A549 (cell line): ENCODE measurements around the gene RAB4B. TPM values are rescaled to one million over a fixed set of nuclear protein-coding genes. Genes with fewer than 3 reads are reported as not detected.
A peak's percentile ranks its signal among the peaks of the same experiment; 100 is the strongest.

ENCODE experiments used
- CBX2 ChIP-seq: fragments of 200-600 bp; sonication (generic); IDR thresholded peaks from 2 replicates; pipeline ENCODE4 v1.6.1; 2016; ENCODE audit warnings: low read depth, mild to moderate bottlenecking, borderline replicate concordance
- CBX8 ChIP-seq: fragments of 200-600 bp; sonication (generic); IDR thresholded peaks from 2 replicates; pipeline ENCODE4 v1.6.1; 2016
- EHMT2 ChIP-seq: fragments of 200-600 bp; sonication (generic); IDR thresholded peaks from 2 replicates; pipeline ENCODE4 v1.6.1; 2016; ENCODE audit warnings: antibody characterized with exemption, low read depth, mild to moderate bottlenecking, moderate library complexity
- ELK1 ChIP-seq: fragments of 150-350 bp; IDR thresholded peaks from 2 replicates; pipeline ENCODE4 v1.6.1; 2014; ENCODE audit warnings: low read depth, mild to moderate bottlenecking, low read length
- EP300 ChIP-seq, 2 experiments: fragments of >200 bp; sonication (Bioruptor Twin); formaldehyde crosslinking; IDR thresholded peaks; 2 replicates in 1 of 2; 3 replicates in 1 of 2; pipeline ENCODE4 v1.6.1; 2016 to 2017
- ESRRA ChIP-seq: fragments of 150-350 bp; IDR thresholded peaks from 2 replicates; pipeline ENCODE4 v1.6.1; 2014; ENCODE audit warnings: mild to moderate bottlenecking, low read length, borderline replicate concordance
- FOXS1 ChIP-seq: fragments of 250-450 bp; sonication (Bioruptor Pico); IDR thresholded peaks from 2 replicates; pipeline ENCODE4 v1.5.0; 2020; ENCODE audit warnings: mild to moderate bottlenecking, moderate library complexity
- HDAC2 ChIP-seq: fragments of 200-600 bp; sonication (generic); IDR thresholded peaks from 2 replicates; pipeline ENCODE4 v1.6.1; 2016
- HES2 ChIP-seq: fragments of >200 bp; sonication (Bioruptor Twin); formaldehyde crosslinking; IDR thresholded peaks from 2 replicates; pipeline ENCODE4 v1.6.1; 2016
- HEYL ChIP-seq: fragments of 250-450 bp; sonication (Bioruptor Pico); IDR thresholded peaks from 2 replicates; pipeline ENCODE4 v1.8.0; 2021; ENCODE audit warnings: mild to moderate bottlenecking, moderate library complexity
- HMGXB4 ChIP-seq: fragments of 250-450 bp; sonication (Bioruptor Pico); IDR thresholded peaks from 2 replicates; pipeline ENCODE4 v1.5.0; 2021; ENCODE audit warnings: mild to moderate bottlenecking, moderate library complexity, borderline replicate concordance
- HOXA7 ChIP-seq: fragments of 250-450 bp; sonication (Bioruptor Pico); IDR thresholded peaks from 2 replicates; pipeline ENCODE4 v1.5.0; 2020; ENCODE audit warnings: mild to moderate bottlenecking, moderate library complexity
- HOXB13 ChIP-seq: fragments of 250-450 bp; sonication (Bioruptor Pico); IDR thresholded peaks from 2 replicates; pipeline ENCODE4 v1.5.0; 2020; ENCODE audit warnings: low read depth, mild to moderate bottlenecking, moderate library complexity
- JUNB ChIP-seq: fragments of >200 bp; sonication (Bioruptor Twin); formaldehyde crosslinking; IDR thresholded peaks from 2 replicates; pipeline ENCODE4 v1.6.1; 2016
- KDM5A ChIP-seq: fragments of 200-600 bp; sonication (generic); IDR thresholded peaks from 2 replicates; pipeline ENCODE4 v1.6.1; 2016; ENCODE audit warnings: antibody characterized with exemption, mild to moderate bottlenecking
- MAZ ChIP-seq: fragments of 150-350 bp; IDR thresholded peaks from 2 replicates; pipeline ENCODE4 v1.6.1; 2014; ENCODE audit warnings: antibody characterized with exemption, low read depth, low read length, borderline replicate concordance
- MYC ChIP-seq: IDR thresholded peaks from 2 replicates; pipeline ENCODE4 v1.6.1; 2012; ENCODE audit warnings: mild to moderate bottlenecking, inconsistent platforms, low read length, improper control_type of control experiment, borderline replicate concordance
- NFE2L2 ChIP-seq: fragments of 150-350 bp; conservative IDR thresholded peaks from 2 replicates; pipeline ENCODE4 v1.6.1; 2014; ENCODE audit warnings: low read length
- NR3C1 ChIP-seq: fragments of >200 bp; sonication (Bioruptor Twin); formaldehyde crosslinking; IDR thresholded peaks from 3 replicates; pipeline ENCODE4 v1.6.1; 2017
- RCOR1 ChIP-seq: fragments of 150-350 bp; IDR thresholded peaks from 2 replicates; pipeline ENCODE4 v1.6.1; 2014; ENCODE audit warnings: antibody characterized with exemption, low read length, low read depth
- RFX5 ChIP-seq: fragments of 450-650 bp; IDR thresholded peaks from 2 replicates; pipeline ENCODE4 v1.7.1; 2014; ENCODE audit warnings: antibody characterized with exemption, mild to moderate bottlenecking, moderate library complexity
- SMC3 ChIP-seq: fragments of >200 bp; sonication (Bioruptor Twin); formaldehyde crosslinking; IDR thresholded peaks from 3 replicates; pipeline ENCODE4 v1.6.1; 2018; ENCODE audit warnings: inconsistent platforms
- TFCP2L1 ChIP-seq: fragments of 250-450 bp; sonication (Bioruptor Pico); IDR thresholded peaks from 2 replicates; pipeline ENCODE4 v1.5.0; 2021; ENCODE audit warnings: mild to moderate bottlenecking
- TP53 ChIP-seq: fragments of 250-450 bp; sonication (Bioruptor Pico); IDR thresholded peaks from 2 replicates; pipeline ENCODE4 v1.5.0; 2021; ENCODE audit warnings: mild to moderate bottlenecking, moderate library complexity
- ZSCAN20 ChIP-seq: fragments of 250-450 bp; sonication (Bioruptor Pico); IDR thresholded peaks from 2 replicates; pipeline ENCODE4 v1.8.0; 2022; ENCODE audit warnings: mild to moderate bottlenecking, moderate library complexity
- polyA plus RNA-seq, 4 experiments: library from polyadenylated mRNA; depleted of rRNA in 3 of 4; stranded (reverse); fragments of >200 nt; fragmentation: RNase III in 1 of 4; extraction: RNeasy Plus Mini Kit Qiagen cat#74134 plus additional on column Dnase treatment in 1 of 4; gene quantifications; 2 replicates in 3 of 4; 3 replicates in 1 of 4; pipeline ENCODE4 v1.2.3, GENCODE V29; 2011 to 2017
- TF ChIP-seq, protein P1 (sequence below): IDR thresholded peaks from 2 replicates; pipeline ENCODE4 v1.6.1; 2012; ENCODE audit warnings: low read depth, borderline replicate concordance
- TF ChIP-seq, protein P2 (sequence below): fragments of >200 bp; sonication (Bioruptor Twin); formaldehyde crosslinking; IDR thresholded peaks from 3 replicates; pipeline ENCODE4 v1.6.1; 2016

RAB4B gene
- polyA plus RNA-seq, 2 of the 4 experiments (the other 2 are of a cell fraction), result 20.7 to 22.9 TPM

GRCh38 chr19:40777937-40778705 lies at the start of gene RAB4B (continued):
- TF ChIP-seq ZSCAN20 (CRISPR knock-in tag) (no peak), CBX8 (no peak), MAZ (0 out of 2 replicates have a peak, but pooled peaks have one; percentile 77), ELK1 (no peak), JUNB (no peak), TP53 (CRISPR knock-in tag) (no peak), NFE2L2 (no peak), HDAC2 (no peak), FOXS1 (no peak), EP300 (IDR thresholded peaks at IDR 0.05) (no peak), RFX5 (no peak), TFCP2L1 (peak; percentile 80; the same call in 1 of the 2 replicates), EHMT2 (no peak), MYC (0 out of 2 replicates have a peak, but pooled peaks have one; percentile 2), HMGXB4 (CRISPR knock-in tag) (no peak), HOXB13 (CRISPR knock-in tag) (no peak), KDM5A (no peak), CBX2 (no peak), RCOR1 (no peak), HOXA7 (0 out of 2 replicates have a peak, but pooled peaks have one; percentile 7), HEYL (CRISPR knock-in tag) (no peak), NR3C1 (no peak), HES2 (no peak), SMC3 (no peak), ESRRA (no peak)
- TF ChIP-seq, protein P1, sequence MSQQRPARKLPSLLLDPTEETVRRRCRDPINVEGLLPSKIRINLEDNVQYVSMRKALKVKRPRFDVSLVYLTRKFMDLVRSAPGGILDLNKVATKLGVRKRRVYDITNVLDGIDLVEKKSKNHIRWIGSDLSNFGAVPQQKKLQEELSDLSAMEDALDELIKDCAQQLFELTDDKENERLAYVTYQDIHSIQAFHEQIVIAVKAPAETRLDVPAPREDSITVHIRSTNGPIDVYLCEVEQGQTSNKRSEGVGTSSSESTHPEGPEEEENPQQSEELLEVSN, result no peak
- TF ChIP-seq, protein P2, sequence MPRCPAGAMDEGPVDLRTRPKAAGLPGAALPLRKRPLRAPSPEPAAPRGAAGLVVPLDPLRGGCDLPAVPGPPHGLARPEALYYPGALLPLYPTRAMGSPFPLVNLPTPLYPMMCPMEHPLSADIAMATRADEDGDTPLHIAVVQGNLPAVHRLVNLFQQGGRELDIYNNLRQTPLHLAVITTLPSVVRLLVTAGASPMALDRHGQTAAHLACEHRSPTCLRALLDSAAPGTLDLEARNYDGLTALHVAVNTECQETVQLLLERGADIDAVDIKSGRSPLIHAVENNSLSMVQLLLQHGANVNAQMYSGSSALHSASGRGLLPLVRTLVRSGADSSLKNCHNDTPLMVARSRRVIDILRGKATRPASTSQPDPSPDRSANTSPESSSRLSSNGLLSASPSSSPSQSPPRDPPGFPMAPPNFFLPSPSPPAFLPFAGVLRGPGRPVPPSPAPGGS, result peak; percentile 91; the same call in 1 of the 3 replicates
